Naive B cell (primary cell): ENCODE data around the gene CFAP77. TPM values are rescaled to one million over a fixed set of nuclear protein-coding genes. Genes with fewer than 3 reads are reported as not detected.

Experiments used
- ATAC-seq, 2 donors: fragments of 150-1000 bp; cut with Tn5 transposase; 2 replicates each; pipeline ENCODE4 v1.10.0; 2021; ENCODE audit warnings: low read depth in 2 of 2, mild to moderate bottlenecking in 2 of 2, moderate library complexity in 2 of 2
- DNase-seq: peaks from one replicate; pipeline ENCODE4 v3.0.0; 2022
- H3K27ac Mint-ChIP-seq, 6 donors: one replicate each; pipeline ENCODE4 v1.8.0; 2020 to 2022; ENCODE audit warnings: mild to moderate bottlenecking in 6 of 6, mixed read lengths in 6 of 6, moderate library complexity in 5 of 6, inconsistent platforms in 2 of 6
- H3K27me3 Mint-ChIP-seq, 3 donors: one replicate each; pipeline ENCODE4 v1.8.0; 2021 to 2022; ENCODE audit warnings: mixed read lengths in 3 of 3, mild to moderate bottlenecking in 1 of 3
- H3K36me3 Mint-ChIP-seq, 2 donors: one replicate each; pipeline ENCODE4 v1.8.0; 2020 to 2022; ENCODE audit warnings: mixed read lengths in 2 of 2, inconsistent platforms in 1 of 2, mild to moderate bottlenecking in 1 of 2
- H3K4me1 Mint-ChIP-seq, 3 donors: one replicate each; pipeline ENCODE4 v1.8.0; 2020 to 2022; ENCODE audit warnings: mixed read lengths in 3 of 3, inconsistent platforms in 1 of 3, mild to moderate bottlenecking in 1 of 3, moderate library complexity in 1 of 3
- H3K4me3 Mint-ChIP-seq, 8 donors: one replicate each; pipeline ENCODE4 v1.8.0; 2020 to 2022; ENCODE audit warnings: mild to moderate bottlenecking in 8 of 8, mixed read lengths in 8 of 8, moderate library complexity in 8 of 8, inconsistent platforms in 2 of 8
- H3K9me3 Mint-ChIP-seq, 7 donors: one replicate each; pipeline ENCODE4 v1.8.0; 2020 to 2022; ENCODE audit warnings: mixed read lengths in 7 of 7, mild to moderate bottlenecking in 5 of 7, inconsistent platforms in 2 of 7, moderate library complexity in 1 of 7
- polyA plus RNA-seq, 6 donors: library from polyadenylated mRNA; unstranded; fragments of 300-500 nt; fragmentation: Illumina TruSeq; gene quantifications; one replicate each; pipeline ENCODE4 v1.2.3, GENCODE V29; 2021; ENCODE audit warnings: low read depth in 6 of 6

Gene CFAP77
- polyA plus RNA-seq, 6 donors from 2014 or later: 0.16 TPM; not detected in 5

DNA sequence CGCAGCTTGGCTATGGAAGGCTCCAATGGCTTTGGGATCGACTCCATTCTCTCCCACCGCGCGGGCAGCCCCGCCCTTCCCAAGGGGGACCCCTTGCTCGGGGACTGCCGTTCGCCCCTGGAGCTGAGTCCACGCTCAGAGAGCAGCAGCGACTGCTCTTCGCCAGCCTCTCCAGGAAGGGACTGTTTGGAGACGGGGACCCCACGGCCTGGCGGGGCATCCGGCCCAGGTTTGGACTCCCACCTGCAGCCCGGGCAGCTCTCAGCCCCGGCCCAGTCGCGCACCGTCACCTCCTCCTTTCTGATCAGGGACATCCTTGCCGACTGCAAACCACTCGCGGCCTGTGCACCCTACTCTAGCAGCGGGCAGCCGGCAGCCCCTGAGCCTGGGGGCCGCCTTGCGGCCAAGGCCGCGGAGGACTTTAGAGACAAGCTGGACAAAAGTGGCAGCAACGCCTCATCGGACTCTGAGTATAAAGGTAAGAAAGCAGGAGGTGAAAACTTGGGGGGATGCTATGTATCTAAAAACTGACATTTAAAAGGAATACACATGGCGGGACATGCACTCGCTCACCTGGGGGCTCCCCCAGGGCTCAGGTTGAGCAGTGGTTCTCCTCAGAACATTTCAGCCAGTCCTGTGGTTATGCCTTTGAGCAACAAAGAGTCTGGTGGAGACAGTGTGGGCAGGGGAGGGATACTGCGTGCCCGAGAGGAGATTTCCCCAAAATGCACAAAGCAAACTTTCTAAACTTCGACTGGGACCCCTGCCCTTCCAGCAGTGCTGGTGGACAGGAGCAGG lies 173.0 kb downstream of the CFAP77 start:
- H3K27ac Mint-ChIP-seq: peak overlapping the region in 3 of 6 donors; percentile 49 to 78 (median 63)
- H3K4me3 Mint-ChIP-seq: peak overlapping the region in 4 of 8 donors; percentile 12 to 42 (median 32)
- H3K36me3 Mint-ChIP-seq: peaks cover 0 to 2% of the 10 kb centered on the region in 2 donors
- H3K27me3 Mint-ChIP-seq: peaks cover 47 to 72% (median 61%) of the 10 kb centered on the region in 3 donors
- peaks cover 0 to 5% (median 0%) of the 10 kb centered on the region in 7 donors for H3K9me3 Mint-ChIP-seq
- ATAC-seq: no peak
- peaks cover 21 to 24% (median 22%) of the 10 kb centered on the region in 3 donors for H3K4me1 Mint-ChIP-seq
- no peak for DNase-seq

GRCh38 chr9:132583584-132584304 lies 173.7 kb downstream of the CFAP77 start:
- Mint-ChIP-seq H3K36me3 (peaks cover 0 to 7% of the 10 kb centered on the region in 2 donors), H3K27me3 (peaks cover 44 to 72% (median 59%) of the 10 kb centered on the region in 3 donors), H3K4me1 (peaks cover 24 to 25% (median 24%) of the 10 kb centered on the region in 3 donors), H3K9me3 (peaks cover 0 to 8% (median 0%) of the 10 kb centered on the region in 7 donors), H3K4me3 (peak overlapping the region in 3 of 8 donors; percentile 39 to 54 (median 42)), H3K27ac (peak overlapping the region in 1 of 6 donors; percentile 63)
- DNase-seq (no peak), ATAC-seq (no peak)

- Mint-ChIP-seq H3K36me3 (peaks cover 0 to 7% of the 10 kb centered on the region in 2 donors), H3K27ac (peak overlapping the region in 1 of 6 donors; percentile 59), H3K4me1 (peaks cover 24 to 34% (median 28%) of the 10 kb centered on the region in 3 donors), H3K4me3 (peak overlapping the region in 1 of 8 donors; percentile 21), H3K27me3 (peaks cover 37 to 69% (median 63%) of the 10 kb centered on the region in 3 donors), H3K9me3 (peaks cover 0 to 8% (median 0%) of the 10 kb centered on the region in 7 donors)
- DNase-seq: no peak
- no peak for ATAC-seq
Observed at GRCh38 chr9:132584601-132585560, 174.9 kb downstream of the CFAP77 start.

GRCh38 chr9:132585954-132586829 lies 176.2 kb downstream of the CFAP77 start:
- peaks cover 41 to 77% (median 75%) of the 10 kb centered on the region in 3 donors for H3K27me3 Mint-ChIP-seq
- H3K27ac Mint-ChIP-seq: peak overlapping the region in 5 of 6 donors; percentile 61 to 96 (median 72)
- ATAC-seq (peak; percentile 79 to 81), DNase-seq (peak; percentile 59)
- peaks cover 0 to 7% of the 10 kb centered on the region in 2 donors for H3K36me3 Mint-ChIP-seq
- H3K9me3 Mint-ChIP-seq: peaks cover 0 to 8% (median 0%) of the 10 kb centered on the region in 7 donors
- H3K4me1 Mint-ChIP-seq: peaks cover 29 to 44% (median 34%) of the 10 kb centered on the region in 3 donors
- H3K4me3 Mint-ChIP-seq: peak overlapping the region; percentile 0 to 83 (median 58)

DNA sequence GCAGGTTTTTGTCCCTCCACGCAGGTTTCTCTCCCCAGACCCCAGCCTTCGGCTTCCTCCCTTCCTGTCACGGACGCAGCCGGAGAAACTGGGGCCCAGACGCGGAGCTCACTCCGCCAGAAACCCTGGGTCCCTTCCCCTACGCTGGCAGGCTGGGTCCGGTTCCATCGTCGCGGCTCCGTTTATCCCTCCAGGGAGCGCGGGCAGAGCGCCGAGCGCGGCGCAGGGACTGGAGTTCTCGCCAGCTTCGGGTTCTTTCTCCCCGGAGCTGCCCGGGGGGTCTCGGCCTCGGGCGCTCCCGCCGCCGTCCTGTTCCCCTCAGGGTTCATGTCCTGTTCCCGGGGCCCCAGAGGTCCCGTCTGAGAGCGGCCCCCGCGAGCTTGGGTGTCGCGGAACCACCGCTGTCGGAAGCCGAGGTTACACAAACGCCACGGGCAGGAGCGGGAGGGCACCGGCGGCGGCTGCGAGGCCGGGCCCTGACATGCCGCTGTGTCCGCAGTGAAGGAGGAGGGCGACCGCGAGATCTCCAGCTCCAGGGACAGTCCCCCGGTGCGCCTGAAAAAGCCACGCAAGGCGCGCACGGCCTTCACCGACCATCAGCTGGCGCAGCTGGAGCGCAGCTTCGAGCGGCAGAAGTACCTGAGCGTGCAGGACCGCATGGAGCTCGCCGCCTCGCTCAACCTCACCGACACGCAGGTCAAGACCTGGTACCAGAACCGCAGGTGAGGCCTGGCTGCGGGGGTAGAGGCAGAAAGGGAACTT lies 177.0 kb downstream of the CFAP77 start:
- peak overlapping the region in 2 of 6 donors; percentile 72 to 96 for H3K27ac Mint-ChIP-seq
- H3K9me3 Mint-ChIP-seq: peaks cover 0 to 8% (median 0%) of the 10 kb centered on the region in 7 donors
- H3K36me3 Mint-ChIP-seq: peaks cover 0 to 7% of the 10 kb centered on the region in 2 donors
- peaks cover 43 to 77% (median 76%) of the 10 kb centered on the region in 3 donors for H3K27me3 Mint-ChIP-seq
- DNase-seq: no peak
- ATAC-seq: no peak
- peak overlapping the region in 5 of 8 donors; percentile 36 to 83 (median 62) for H3K4me3 Mint-ChIP-seq
- H3K4me1 Mint-ChIP-seq: peaks cover 24 to 37% (median 35%) of the 10 kb centered on the region in 3 donors

DNA sequence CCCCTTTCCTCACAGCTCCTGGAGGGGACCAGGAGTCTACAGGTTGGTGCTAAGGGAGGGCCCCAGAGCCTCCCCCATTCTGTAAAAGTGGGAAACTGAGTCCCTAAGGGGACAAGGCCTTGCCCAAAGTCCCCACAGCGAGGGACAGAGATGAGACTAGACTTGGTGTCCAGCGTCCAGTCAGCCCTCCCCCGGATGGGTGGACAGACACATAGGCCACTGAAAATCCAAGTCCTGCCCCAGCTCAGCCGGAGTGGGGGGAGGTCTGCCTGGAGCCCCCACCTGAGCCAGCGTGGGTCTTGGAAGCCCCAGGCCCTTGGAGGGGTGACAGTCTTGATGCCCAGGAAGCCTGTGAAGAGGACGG lies 177.6 kb downstream of the CFAP77 start:
- H3K27me3 Mint-ChIP-seq: peaks cover 46 to 81% (median 81%) of the 10 kb centered on the region in 3 donors
- no peak overlapping the region for H3K4me3 Mint-ChIP-seq
- H3K36me3 Mint-ChIP-seq: peaks cover 0 to 7% of the 10 kb centered on the region in 2 donors
- peaks cover 23 to 36% (median 36%) of the 10 kb centered on the region in 3 donors for H3K4me1 Mint-ChIP-seq
- H3K9me3 Mint-ChIP-seq: peaks cover 0 to 8% (median 0%) of the 10 kb centered on the region in 7 donors
- DNase-seq (no peak), ATAC-seq (no peak)
- H3K27ac Mint-ChIP-seq: peak overlapping the region in 1 of 6 donors; percentile 52

DNA sequence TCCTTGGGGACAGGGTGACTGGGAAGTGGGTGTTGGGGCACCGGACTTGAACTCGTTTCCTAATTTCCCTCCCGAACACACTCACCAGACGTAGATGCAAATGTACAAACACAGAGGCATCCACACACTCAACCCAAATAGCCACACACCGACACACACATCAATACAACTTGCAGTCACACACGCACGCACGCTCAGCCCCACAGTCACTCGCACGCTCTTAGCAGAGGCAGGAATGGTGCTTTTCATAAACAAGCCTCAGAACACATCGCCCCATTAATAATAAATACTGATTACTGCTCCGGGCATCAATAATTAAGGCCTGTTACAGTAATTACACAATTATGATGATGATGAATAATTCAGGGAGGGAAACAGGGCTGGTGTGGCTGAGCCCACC lies 178.1 kb downstream of the CFAP77 start:
- ATAC-seq: no peak
- Mint-ChIP-seq H3K4me3 (peak overlapping the region in 3 of 8 donors; percentile 30 to 61 (median 53)), H3K27ac (peak overlapping the region in 4 of 6 donors; percentile 4 to 30 (median 6)), H3K27me3 (peaks cover 49 to 79% (median 78%) of the 10 kb centered on the region in 3 donors), H3K9me3 (peaks cover 0 to 8% (median 0%) of the 10 kb centered on the region in 7 donors), H3K4me1 (peaks cover 23 to 36% (median 36%) of the 10 kb centered on the region in 3 donors), H3K36me3 (peaks cover 0 to 7% of the 10 kb centered on the region in 2 donors)
- no peak for DNase-seq

DNA sequence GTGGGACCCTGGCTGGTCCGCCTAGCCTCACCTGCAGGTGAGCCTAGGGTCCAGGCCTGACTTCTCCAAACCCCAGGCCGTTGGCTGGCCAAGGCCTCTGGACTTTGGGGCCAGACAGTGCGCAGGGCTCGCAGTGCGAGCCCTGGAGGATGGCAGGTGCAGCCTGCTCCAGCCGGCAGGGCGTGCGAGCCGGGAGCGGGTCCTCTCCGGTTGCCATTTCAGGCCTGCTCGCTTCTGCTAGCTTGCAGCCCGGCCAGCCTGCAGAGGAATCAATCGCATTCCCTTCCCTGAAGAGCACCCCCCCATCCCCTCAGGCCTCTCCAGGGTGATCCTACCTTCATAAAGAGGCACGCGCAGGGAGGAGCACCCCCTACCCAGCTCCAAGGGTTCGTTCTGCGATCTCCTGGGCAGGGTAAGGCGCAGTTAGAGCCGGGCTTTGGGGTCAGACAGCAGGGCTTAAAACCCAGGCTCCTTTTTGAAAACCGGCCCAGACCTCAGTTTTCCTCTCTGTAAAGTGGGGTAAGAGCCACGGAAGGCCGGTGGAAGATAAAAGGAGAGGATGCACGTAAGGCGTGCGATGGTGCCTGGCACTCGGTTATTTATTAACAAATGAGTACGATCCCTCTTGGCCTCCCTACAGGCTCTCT lies 178.6 kb downstream of the CFAP77 start:
- H3K4me1 Mint-ChIP-seq: peaks cover 23 to 39% (median 36%) of the 10 kb centered on the region in 3 donors
- H3K27ac Mint-ChIP-seq: peak overlapping the region in 2 of 6 donors; percentile 5 to 88
- peaks cover 44 to 80% (median 78%) of the 10 kb centered on the region in 3 donors for H3K27me3 Mint-ChIP-seq
- H3K9me3 Mint-ChIP-seq: peaks cover 0 to 8% (median 0%) of the 10 kb centered on the region in 7 donors
- DNase-seq (no peak), ATAC-seq (no peak)
- H3K4me3 Mint-ChIP-seq: peak overlapping the region in 3 of 8 donors; percentile 25 to 53 (median 25)
- H3K36me3 Mint-ChIP-seq: peaks cover 4 to 11% of the 10 kb centered on the region in 2 donors

- DNase-seq: no peak
- no peak for ATAC-seq
- peak overlapping the region in 3 of 8 donors; percentile 25 to 35 (median 25) for H3K4me3 Mint-ChIP-seq
- H3K4me1 Mint-ChIP-seq: peaks cover 23 to 42% (median 36%) of the 10 kb centered on the region in 3 donors
- peak overlapping the region in 1 of 6 donors; percentile 96 for H3K27ac Mint-ChIP-seq
- peaks cover 9 to 19% of the 10 kb centered on the region in 2 donors for H3K36me3 Mint-ChIP-seq
- H3K9me3 Mint-ChIP-seq: peaks cover 0 to 8% (median 0%) of the 10 kb centered on the region in 7 donors
- H3K27me3 Mint-ChIP-seq: peaks cover 38 to 78% (median 73%) of the 10 kb centered on the region in 3 donors
Observed at GRCh38 chr9:132589148-132590036, 179.4 kb downstream of the CFAP77 start.

- H3K27me3 Mint-ChIP-seq: peaks cover 33 to 84% (median 68%) of the 10 kb centered on the region in 3 donors
- ATAC-seq (no peak), DNase-seq (no peak)
Observed at GRCh38 chr9:132590037-132590317, 180.0 kb downstream of the CFAP77 start.

More at GRCh38 chr9:132590037-132590317, 180.0 kb downstream of the CFAP77 start:
- H3K4me1 Mint-ChIP-seq: peaks cover 23 to 42% (median 36%) of the 10 kb centered on the region in 3 donors
- H3K4me3 Mint-ChIP-seq: peak overlapping the region in 1 of 8 donors; percentile 35
- peaks cover 12 to 25% of the 10 kb centered on the region in 2 donors for H3K36me3 Mint-ChIP-seq
- peak overlapping the region in 1 of 6 donors; percentile 96 for H3K27ac Mint-ChIP-seq
- peaks cover 0 to 8% (median 0%) of the 10 kb centered on the region in 7 donors for H3K9me3 Mint-ChIP-seq
